ENCODE results near the gene CIDEC. TPM values are rescaled to one million over a fixed set of nuclear protein-coding genes. Genes with fewer than 3 reads are reported as not detected.

Gene CIDEC
- total and polyA plus RNA-seq, 2 of the 8 experiments (the other 6 are each of a cell fraction or from before 2014, with no cell fraction given) = not detected

DNA sequence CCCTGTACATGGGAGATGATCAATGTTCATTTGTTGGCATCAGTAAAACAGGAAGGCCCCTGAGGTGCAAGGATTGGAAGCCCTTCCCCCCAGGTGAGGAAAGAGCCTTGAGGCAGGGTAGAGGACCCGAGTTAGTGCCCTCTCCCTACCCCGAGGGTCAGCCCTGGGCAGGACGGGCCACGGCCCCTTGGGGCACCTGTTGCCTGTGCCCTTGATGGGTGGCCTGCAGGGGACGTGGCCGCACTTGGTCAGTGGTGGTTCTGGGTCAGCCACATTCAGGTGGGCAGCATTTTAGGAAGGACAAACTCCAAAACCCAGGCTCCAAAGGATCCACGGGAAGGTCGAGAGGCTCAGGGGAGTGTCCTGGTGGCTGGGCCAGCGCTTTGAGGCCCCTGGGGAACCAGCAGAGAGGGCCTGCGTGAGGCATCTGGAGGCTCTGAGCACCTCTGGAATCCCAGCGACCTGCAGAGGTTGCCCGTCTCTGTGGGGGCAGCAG, 20.5 kb downstream of the CIDEC start:
- ChIA-PET CTCF (ENCODE audit: partially characterized antibody) (interaction anchor here (0.6 to 1.9 kb wide), 3 partner anchors 72 to 88 kb away, joined by 3 to 4 read pairs (median 4); no protein-coding TSS in a partner anchor), POLR2A (ENCODE audit: partially characterized antibody) (interaction anchor here (1.1 kb wide), 1 partner anchor 44 kb away, joined by 3 read pairs; no protein-coding TSS in a partner anchor)
- no peak overlapping the region for H3K4me2 ChIP-seq (ENCODE audit: insufficient read depth in 1 of 2, low read depth in 2 of 2, low read length in 2 of 2)
- H4K8ac ChIP-seq (ENCODE audit: extremely low read depth, insufficient read depth, low read length) = no peak overlapping the region
- H2AFZ ChIP-seq (ENCODE audit: low read length) = no peak overlapping the region
- DNase-seq (ENCODE audit: low read depth in 1 of 2, low spot score in 2 of 2) = no peak
- H3K4me1 ChIP-seq (replicated peaks in 1 of 4; ENCODE audit: control insufficient read depth in 3 of 4, insufficient read depth in 4 of 4, low read length in 3 of 4) = peaks cover 0 to 5% (median 3%) of the 10 kb centered on the region in 4 experiments; a peak in 6 of 7 replicates
- no peak overlapping the region for H2BK20ac ChIP-seq (ENCODE audit: low read length)
- peaks cover 0 to 12% (median 4%) of the 10 kb centered on the region in 4 experiments; a peak in 3 of 7 replicates for H3K27me3 ChIP-seq (replicated peaks in 1 of 4; ENCODE audit: control insufficient read depth in 3 of 4, extremely low read depth in 1 of 4, insufficient read depth in 3 of 4, low read length in 3 of 4)
- no peak overlapping the region for H3K23ac ChIP-seq (ENCODE audit: insufficient read length)
- H3K27ac ChIP-seq (ENCODE audit: low read depth, low read length) = no peak overlapping the region
- peak overlapping the region; percentile 16; the same call in 1 of the 2 replicates for H2BK5ac ChIP-seq (ENCODE audit: low read depth, low read length)
- H3K56ac ChIP-seq (replicated peaks; ENCODE audit: insufficient read length, low read depth, low read length) = no peak overlapping the region
- no peak for TF ChIP-seq EZH2 (IDR thresholded peaks at IDR 0.05; ENCODE audit: low read depth, low read length, severe bottlenecking)
- no peak for TF ChIP-seq YY1 (IDR thresholded peaks at IDR 0.05; ENCODE audit: low read depth, low read length)
- TF ChIP-seq TAF1 (IDR thresholded peaks at IDR 0.05; ENCODE audit: low read depth, low read length) = no peak
- TF ChIP-seq, protein P1, sequence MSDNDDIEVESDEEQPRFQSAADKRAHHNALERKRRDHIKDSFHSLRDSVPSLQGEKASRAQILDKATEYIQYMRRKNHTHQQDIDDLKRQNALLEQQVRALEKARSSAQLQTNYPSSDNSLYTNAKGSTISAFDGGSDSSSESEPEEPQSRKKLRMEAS (IDR thresholded peaks at IDR 0.05) = no peak
- TF ChIP-seq CEBPB (IDR thresholded peaks at IDR 0.05; ENCODE audit: low read depth, low read length) = no peak
- no peak for TF ChIP-seq TBP (IDR thresholded peaks at IDR 0.05; ENCODE audit: low read depth, low read length)
- no peak overlapping the region for H3K14ac ChIP-seq (ENCODE audit: insufficient read length)
- H3K23me2 ChIP-seq (ENCODE audit: low read depth, low read length) = peaks cover 4% of the 10 kb centered on the region; the same call in 1 of the 2 replicates
- no peak overlapping the region for H3K18ac ChIP-seq (ENCODE audit: extremely low read depth, low read length)
- H3K4me3 ChIP-seq (ENCODE audit: extremely low read depth in 1 of 4, insufficient read depth in 2 of 4, low read depth in 3 of 4, low read length in 4 of 4) = no peak overlapping the region
- no peak for FAIRE-seq
- H2AK5ac ChIP-seq (ENCODE audit: low read depth, low read length) = no peak overlapping the region
- H3K9ac ChIP-seq (replicated peaks in 1 of 4; ENCODE audit: extremely low read depth in 1 of 4, low read depth in 3 of 4, low read length in 3 of 4) = no peak overlapping the region
- H2BK15ac ChIP-seq (ENCODE audit: low read length) = 0 out of 2 replicates have a peak overlapping the region, but pooled peaks have one; percentile 46
- H3K36me3 ChIP-seq (ENCODE audit: control insufficient read depth in 2 of 4, insufficient read depth in 4 of 4, low read length in 3 of 4) = no peaks in the 10 kb centered on the region
- H3K4ac ChIP-seq (replicated peaks; ENCODE audit: insufficient read length, low read depth, low read length) = no peak overlapping the region
- H3K79me2 ChIP-seq (ENCODE audit: control insufficient read depth in 1 of 2, insufficient read depth in 2 of 2, low read length in 2 of 2) = no peaks in the 10 kb centered on the region
- no peak overlapping the region for H2BK120ac ChIP-seq (replicated peaks; ENCODE audit: low read depth, low read length)
- no peaks in the 10 kb centered on the region for H4K20me1 ChIP-seq (replicated peaks in 1 of 2; ENCODE audit: control insufficient read depth in 1 of 2, insufficient read depth in 2 of 2, low read length in 2 of 2)
- 88% methylated on average over 12 of the region's 12 CpGs; no CpG with 5 or more reads in 1 of the 2 experiments for WGBS, 2 experiments (ENCODE audit: extremely low coverage in 1 of 2, insufficient coverage in 1 of 2, insufficient read length in 1 of 2, insufficient replicate concordance in 2 of 2, low coverage in 1 of 2, low lambda C conversion rate in 2 of 2, missing lambda C conversion rate in 1 of 2)
- no peak overlapping the region for H4K5ac ChIP-seq (ENCODE audit: insufficient read length, low read depth, low read length)
- H4K91ac ChIP-seq (replicated peaks; ENCODE audit: insufficient read length, low read length) = no peak overlapping the region
- H3K79me1 ChIP-seq (ENCODE audit: low read depth, low read length) = no peaks in the 10 kb centered on the region
- no peaks in the 10 kb centered on the region for H3K9me3 ChIP-seq (ENCODE audit: insufficient read depth in 2 of 2, low read depth in 1 of 2, low read length in 1 of 2)
- no peak overlapping the region for H2BK12ac ChIP-seq (ENCODE audit: low read depth, low read length)

All from H1 (cell line).